Immature natural killer cell (primary cell): ENCODE data around the gene RNFT2. TPM values are rescaled to one million over a fixed set of nuclear protein-coding genes. Genes with fewer than 3 reads are reported as not detected.
A peak's percentile ranks its signal among the peaks of the same experiment; 100 is the strongest.

Experiments used
- DNase-seq, 3 donors: peaks; one replicate each; pipeline ENCODE4 v3.0.0; 2022; ENCODE audit warnings: mixed read lengths in 1 of 3
- H3K27ac Mint-ChIP-seq, 6 donors: one replicate each; pipeline ENCODE4 v1.8.0; 2020; ENCODE audit warnings: mixed read lengths in 6 of 6, mild to moderate bottlenecking in 5 of 6, inconsistent platforms in 4 of 6, moderate library complexity in 3 of 6
- H3K27me3 Mint-ChIP-seq, 3 donors: one replicate each; pipeline ENCODE4 v1.8.0; 2020 to 2021; ENCODE audit warnings: low read depth in 3 of 3, mild to moderate bottlenecking in 3 of 3, mixed read lengths in 3 of 3, moderate library complexity in 3 of 3, inconsistent platforms in 1 of 3
- H3K36me3 Mint-ChIP-seq, 3 donors: one replicate each; pipeline ENCODE4 v1.8.0; 2020; ENCODE audit warnings: mixed read lengths in 3 of 3, inconsistent platforms in 2 of 3, mild to moderate bottlenecking in 2 of 3
- H3K4me1 Mint-ChIP-seq, 2 donors: one replicate each; pipeline ENCODE4 v1.8.0; 2020; ENCODE audit warnings: inconsistent platforms in 2 of 2, mild to moderate bottlenecking in 2 of 2, mixed read lengths in 2 of 2, moderate library complexity in 1 of 2
- H3K4me3 Mint-ChIP-seq, 5 donors: one replicate each; pipeline ENCODE4 v1.8.0; 2020; ENCODE audit warnings: mild to moderate bottlenecking in 5 of 5, mixed read lengths in 5 of 5, inconsistent platforms in 3 of 5, moderate library complexity in 3 of 5
- H3K9me3 Mint-ChIP-seq, 6 donors: one replicate each; pipeline ENCODE4 v1.8.0; 2020; ENCODE audit warnings: mild to moderate bottlenecking in 6 of 6, mixed read lengths in 6 of 6, inconsistent platforms in 4 of 6, moderate library complexity in 3 of 6
- polyA plus RNA-seq, 3 donors: library from polyadenylated mRNA; unstranded; fragments of 300-500 nt; fragmentation: Illumina TruSeq; gene quantifications; one replicate each; pipeline ENCODE4 v1.2.3, GENCODE V29; 2021

Gene RNFT2
- 1 to 10 TPM in 2 of 3 donors, not detected in 1; 1.3 to 1.4 TPM for polyA plus RNA-seq

DNA sequence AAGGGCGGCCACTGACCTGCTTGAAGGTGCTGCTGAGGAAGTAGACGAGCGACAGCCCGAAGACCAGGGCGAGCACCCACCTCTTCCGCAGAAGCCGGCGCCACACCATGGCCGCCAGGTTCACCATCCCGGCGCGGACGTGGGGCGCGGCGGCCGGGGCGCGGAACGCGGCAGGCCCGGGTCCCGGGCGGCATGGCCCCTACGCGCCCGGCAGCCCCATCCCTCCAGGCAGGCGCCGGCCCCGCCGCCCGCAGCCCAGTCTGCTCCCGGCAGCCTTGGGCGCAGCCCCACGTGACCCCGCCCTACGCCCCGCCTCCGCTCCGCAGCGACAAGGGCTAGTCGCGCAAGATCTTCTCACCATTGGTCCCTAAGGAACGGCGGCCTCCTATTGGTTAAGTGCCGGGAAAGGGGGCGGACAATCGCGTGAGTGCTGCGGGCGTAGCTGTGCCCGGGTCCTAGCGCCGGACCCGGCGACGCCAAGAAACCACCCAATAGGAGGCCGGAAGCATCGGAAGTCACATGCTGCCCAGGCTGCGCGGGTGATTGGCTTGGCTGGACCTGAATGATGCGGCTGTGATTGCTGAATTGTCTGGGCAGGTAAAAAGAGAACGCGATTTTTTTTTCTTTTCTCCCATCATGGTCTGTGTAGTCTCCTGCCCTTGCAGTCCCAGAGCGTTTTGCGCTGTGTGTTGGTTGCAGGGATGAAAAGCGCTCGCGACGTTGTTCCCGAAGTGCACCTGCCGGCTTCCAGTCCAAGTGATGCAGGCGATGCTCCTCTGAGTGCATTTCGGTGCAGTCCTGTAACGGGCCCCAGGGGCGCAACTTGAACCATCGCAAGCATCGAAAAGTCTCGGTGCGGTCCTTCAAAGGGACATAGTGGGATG lies at the start of gene RNFT2, which contains the start of gene SPRING1:
Gene RNFT2, plus strand, starts transcription at position 542 of the 884 bp plus-strand sequence. CDS start 2,183 bp downstream, outside the sequence.
Gene SPRING1, minus strand, starts transcription at position 296 of the 884 bp plus-strand sequence. Its CDS starts 169 bp downstream, at position 127.
- Mint-ChIP-seq H3K9me3 (no peaks in the 10 kb centered on the region), H3K27me3 (peaks cover 2 to 7% (median 2%) of the 10 kb centered on the region in 3 donors), H3K36me3 (peaks cover 4 to 11% (median 7%) of the 10 kb centered on the region in 3 donors), H3K4me3 (peak within 1 kb of the TSS; percentile 92 to 95 (median 94)), H3K4me1 (peaks cover 35% of the 10 kb centered on the region in 2 donors), H3K27ac (peak within 1 kb of the TSS; percentile 68 to 91 (median 85))
- peak; percentile 99 for DNase-seq

DNA sequence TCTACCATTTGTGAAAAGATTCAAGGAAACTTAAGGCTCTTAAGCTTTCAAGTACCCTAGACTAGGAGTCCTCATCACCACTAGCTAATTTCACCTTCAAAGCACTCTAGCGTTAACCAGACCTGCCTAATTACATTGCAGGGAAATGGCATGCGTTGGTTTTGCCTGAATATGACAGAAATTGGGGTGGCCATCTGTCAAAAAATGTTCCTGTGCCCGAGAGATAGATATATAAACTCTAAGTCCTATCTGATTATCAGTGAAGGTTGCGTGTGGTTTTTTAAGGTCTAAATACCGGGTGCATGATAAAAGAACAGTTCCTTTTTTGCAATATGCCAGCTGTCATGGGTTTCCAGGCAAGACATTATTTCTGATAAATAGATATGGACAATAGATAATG lies 48.6 kb upstream of the RNFT2 start:
- no peak overlapping the region for H3K4me3 Mint-ChIP-seq
- DNase-seq: no peak
- no peaks in the 10 kb centered on the region for H3K9me3 Mint-ChIP-seq
- H3K4me1 Mint-ChIP-seq: peaks cover 0 to 11% of the 10 kb centered on the region in 2 donors
- no peaks in the 10 kb centered on the region for H3K36me3 Mint-ChIP-seq
- H3K27me3 Mint-ChIP-seq: peaks cover 4 to 17% (median 4%) of the 10 kb centered on the region in 3 donors
- no peak overlapping the region for H3K27ac Mint-ChIP-seq

DNA sequence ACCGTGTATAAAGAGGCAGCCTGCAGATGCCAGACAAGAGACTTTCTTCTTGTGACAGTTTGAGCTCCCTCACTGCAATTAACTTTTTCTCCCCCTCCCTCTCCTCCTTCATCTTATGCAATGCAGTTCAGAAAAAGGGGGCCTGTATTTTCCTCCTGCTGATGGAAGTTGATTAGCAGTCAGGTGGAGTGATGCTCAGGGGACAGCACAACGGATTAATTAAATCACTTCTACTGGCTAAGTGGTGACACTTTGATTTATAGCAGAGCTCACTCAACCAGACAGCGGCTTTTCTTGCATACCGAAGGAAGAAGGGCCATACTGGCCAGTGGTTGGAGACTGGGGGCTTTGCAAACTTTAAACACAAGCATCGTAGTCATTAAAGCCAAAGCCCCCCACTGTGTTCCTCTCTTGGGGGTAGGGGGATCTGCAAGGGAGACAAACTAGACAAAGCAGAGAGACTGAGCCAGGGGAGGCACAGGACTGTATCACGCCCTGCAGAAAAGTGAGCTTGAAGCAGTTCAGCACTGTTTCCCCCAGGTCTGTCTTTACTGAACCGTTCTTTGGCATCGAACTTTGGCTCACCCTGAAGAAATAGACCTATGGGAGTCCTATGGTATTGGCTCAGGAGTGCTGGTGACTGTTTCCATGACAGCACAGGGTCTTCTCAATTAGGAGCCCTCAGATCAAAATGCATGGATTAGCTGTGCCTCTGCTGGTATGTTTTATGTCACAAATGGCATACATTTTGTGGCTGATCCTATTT lies 48.0 kb upstream of the RNFT2 start:
- no peaks in the 10 kb centered on the region for H3K36me3 Mint-ChIP-seq
- H3K4me1 Mint-ChIP-seq: peaks cover 0 to 11% of the 10 kb centered on the region in 2 donors
- H3K27me3 Mint-ChIP-seq: peaks cover 4 to 19% (median 4%) of the 10 kb centered on the region in 3 donors
- no peak overlapping the region for H3K27ac Mint-ChIP-seq
- H3K4me3 Mint-ChIP-seq: no peak overlapping the region
- no peak for DNase-seq
- peaks cover 0 to 2% (median 0%) of the 10 kb centered on the region in 6 donors for H3K9me3 Mint-ChIP-seq

DNA sequence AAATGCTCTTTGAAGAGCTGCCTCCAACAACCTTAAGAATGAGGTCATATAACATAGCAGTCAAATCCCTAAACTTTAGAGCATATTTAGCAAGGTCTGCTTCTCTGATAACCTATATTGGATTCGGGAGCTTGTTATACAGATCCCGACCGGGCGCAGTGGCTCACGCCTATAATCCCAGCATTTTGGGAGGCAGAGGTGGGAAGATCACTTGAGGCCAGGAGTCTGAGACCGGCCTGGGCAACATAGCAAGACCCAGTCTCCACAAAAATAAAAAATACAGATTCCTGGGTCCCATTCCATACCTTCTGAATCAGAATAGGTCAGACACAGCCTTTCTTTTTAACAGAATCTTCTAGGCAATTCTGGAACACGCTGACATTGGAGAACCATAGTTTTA lies 46.9 kb upstream of the RNFT2 start:
- Mint-ChIP-seq H3K36me3 (no peaks in the 10 kb centered on the region), H3K4me3 (no peak overlapping the region), H3K27ac (no peak overlapping the region), H3K4me1 (peaks cover 0 to 11% of the 10 kb centered on the region in 2 donors), H3K27me3 (peaks cover 2 to 19% (median 7%) of the 10 kb centered on the region in 3 donors), H3K9me3 (peaks cover 0 to 2% (median 0%) of the 10 kb centered on the region in 6 donors)
- DNase-seq: no peak

GRCh38 chr12:116691636-116692035 lies 46.5 kb upstream of the RNFT2 start:
- Mint-ChIP-seq H3K27ac (no peak overlapping the region), H3K36me3 (no peaks in the 10 kb centered on the region), H3K4me1 (peaks cover 0 to 11% of the 10 kb centered on the region in 2 donors), H3K9me3 (peaks cover 0 to 2% (median 0%) of the 10 kb centered on the region in 6 donors), H3K4me3 (no peak overlapping the region), H3K27me3 (peaks cover 2 to 19% (median 9%) of the 10 kb centered on the region in 3 donors)
- DNase-seq: no peak

DNA sequence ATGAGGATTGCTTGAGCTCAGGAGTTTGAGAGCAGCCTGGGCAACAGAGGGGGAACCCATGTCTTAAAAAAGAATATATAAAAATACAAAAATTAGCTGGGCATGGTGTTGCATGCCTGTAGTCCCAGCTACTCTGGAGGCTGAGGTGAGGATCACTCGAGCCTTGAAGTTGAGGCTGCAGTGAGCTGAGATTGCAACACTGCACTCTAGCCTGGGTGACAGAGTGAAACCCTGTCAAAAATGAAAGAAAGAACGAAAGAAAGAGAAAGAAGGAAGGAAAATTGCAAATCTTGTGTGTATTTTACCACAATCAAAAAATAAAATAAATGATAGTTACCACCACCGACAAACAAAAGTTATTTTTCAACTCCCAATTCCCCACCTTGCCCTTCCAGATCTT lies 45.5 kb upstream of the RNFT2 start:
- Mint-ChIP-seq H3K27me3 (peaks cover 2 to 19% (median 8%) of the 10 kb centered on the region in 3 donors), H3K27ac (no peak overlapping the region), H3K4me3 (no peak overlapping the region)

DNA sequence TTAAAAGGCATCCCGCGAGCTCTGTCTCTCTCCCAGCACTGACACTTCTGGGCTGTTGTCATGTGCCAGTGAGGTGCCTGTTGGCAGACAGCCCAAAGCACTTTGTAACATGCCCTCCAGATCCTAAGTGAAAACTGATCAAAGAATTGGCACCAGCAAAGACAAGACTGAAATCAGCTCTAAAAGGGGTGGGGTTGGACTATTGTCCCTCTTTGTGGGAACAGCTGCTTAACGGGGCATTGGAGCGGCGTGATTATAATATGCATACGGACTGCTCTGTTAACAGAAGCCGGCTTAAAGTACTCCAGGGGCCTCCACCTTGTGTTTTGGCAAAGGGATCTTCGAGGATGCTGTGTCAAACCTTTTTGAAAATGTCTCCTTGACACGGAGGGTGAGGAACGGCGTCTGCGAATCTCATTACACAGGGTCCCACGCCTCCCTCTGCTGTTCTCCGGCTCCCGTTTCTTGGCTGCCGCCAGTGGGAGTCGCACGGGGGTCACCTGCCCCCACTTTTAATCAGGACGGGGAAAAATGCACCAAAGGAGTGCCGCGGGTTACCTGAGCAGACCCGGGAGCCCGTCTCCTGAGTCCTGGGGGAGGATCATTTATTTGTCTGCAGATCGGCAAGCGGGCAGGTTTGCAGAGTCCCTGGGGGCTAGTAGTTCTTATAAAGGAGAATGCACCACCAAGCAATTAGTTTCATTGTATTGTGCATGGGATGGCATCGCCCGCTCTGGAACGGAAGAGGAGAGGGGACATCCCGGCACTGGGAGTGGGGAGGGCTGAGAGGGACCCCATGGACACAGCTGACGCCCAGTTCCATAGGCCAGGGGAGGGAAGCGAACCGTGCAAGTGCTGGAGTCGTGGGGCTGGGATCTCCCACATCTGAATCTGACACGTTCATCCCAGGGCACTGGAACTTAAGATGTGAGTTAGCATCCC lies 44.6 kb upstream of the RNFT2 start:
- no peak for DNase-seq
- H3K9me3 Mint-ChIP-seq: peaks cover 0 to 2% (median 0%) of the 10 kb centered on the region in 6 donors
- no peaks in the 10 kb centered on the region for H3K36me3 Mint-ChIP-seq
- H3K27me3 Mint-ChIP-seq: peaks cover 2 to 19% (median 8%) of the 10 kb centered on the region in 3 donors
- H3K4me3 Mint-ChIP-seq: peak overlapping the region in 2 of 5 donors; percentile 9 to 34
- H3K27ac Mint-ChIP-seq: no peak overlapping the region
- H3K4me1 Mint-ChIP-seq: peaks cover 0 to 11% of the 10 kb centered on the region in 2 donors

More for the DNA sequence above, 45.5 kb upstream of the RNFT2 start:
- Mint-ChIP-seq H3K4me1 (peaks cover 0 to 11% of the 10 kb centered on the region in 2 donors), H3K36me3 (no peaks in the 10 kb centered on the region), H3K9me3 (peaks cover 0 to 2% (median 0%) of the 10 kb centered on the region in 6 donors)
- no peak for DNase-seq

DNA sequence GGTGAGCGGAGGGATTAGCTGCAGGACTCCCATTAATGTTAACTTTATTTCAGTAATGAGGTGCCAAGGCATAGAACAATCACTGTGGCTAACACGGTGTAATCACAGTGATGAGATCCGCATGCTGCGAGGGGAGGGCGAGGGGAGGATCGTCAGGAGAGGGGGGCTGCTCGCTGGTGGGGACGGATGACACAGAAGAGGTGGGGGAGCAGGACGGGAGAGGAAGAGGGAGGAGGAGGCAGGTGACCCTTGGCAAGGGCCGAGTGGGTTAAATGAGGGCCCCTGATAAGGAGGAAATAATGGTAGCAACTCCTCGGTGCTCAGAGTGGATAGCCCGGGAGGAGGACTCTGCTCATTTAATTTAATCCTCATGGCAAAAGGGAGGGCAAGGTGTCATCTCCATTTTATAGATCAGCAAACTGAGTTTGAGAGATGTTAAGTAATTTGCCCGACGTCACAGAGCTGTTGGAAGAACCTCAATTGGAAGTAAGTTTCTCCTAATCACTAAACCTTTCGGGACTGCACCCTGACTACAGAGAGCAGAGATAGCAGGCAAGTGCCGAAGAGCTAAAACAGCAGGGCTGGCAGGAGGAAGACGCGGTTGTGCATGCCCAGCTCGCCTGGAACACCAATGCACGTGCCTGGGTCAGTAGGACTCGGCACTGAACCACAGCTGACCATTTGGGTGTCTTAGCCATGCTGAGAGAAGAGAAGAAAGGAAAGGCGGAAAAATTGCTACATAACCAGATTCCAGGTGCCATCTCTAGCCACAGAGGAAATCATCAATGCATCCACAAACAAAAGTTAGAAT lies 43.3 kb upstream of the RNFT2 start:
- Mint-ChIP-seq H3K4me1 (peaks cover 0 to 11% of the 10 kb centered on the region in 2 donors), H3K9me3 (peaks cover 0 to 2% (median 0%) of the 10 kb centered on the region in 6 donors), H3K4me3 (peak overlapping the region in 1 of 5 donors; percentile 40), H3K27me3 (peaks cover 2 to 15% (median 8%) of the 10 kb centered on the region in 3 donors), H3K36me3 (no peaks in the 10 kb centered on the region), H3K27ac (no peak overlapping the region)
- DNase-seq: no peak

- H3K4me3 Mint-ChIP-seq: no peak overlapping the region
Observed at GRCh38 chr12:116695464-116695725, 42.7 kb upstream of the RNFT2 start.

GRCh38 chr12:116697305-116697704 lies 40.8 kb upstream of the RNFT2 start:
- DNase-seq: no peak
- Mint-ChIP-seq H3K4me3 (no peak overlapping the region), H3K27ac (no peak overlapping the region), H3K27me3 (peaks cover 2 to 7% (median 5%) of the 10 kb centered on the region in 3 donors), H3K4me1 (peaks cover 0 to 11% of the 10 kb centered on the region in 2 donors), H3K36me3 (no peaks in the 10 kb centered on the region), H3K9me3 (peaks cover 0 to 2% (median 0%) of the 10 kb centered on the region in 6 donors)

More at GRCh38 chr12:116695464-116695725, 42.7 kb upstream of the RNFT2 start:
- Mint-ChIP-seq H3K4me1 (peaks cover 0 to 11% of the 10 kb centered on the region in 2 donors), H3K36me3 (no peaks in the 10 kb centered on the region), H3K27ac (no peak overlapping the region), H3K27me3 (peaks cover 2 to 11% (median 5%) of the 10 kb centered on the region in 3 donors), H3K9me3 (peaks cover 0 to 2% (median 0%) of the 10 kb centered on the region in 6 donors)
- DNase-seq: no peak

DNA sequence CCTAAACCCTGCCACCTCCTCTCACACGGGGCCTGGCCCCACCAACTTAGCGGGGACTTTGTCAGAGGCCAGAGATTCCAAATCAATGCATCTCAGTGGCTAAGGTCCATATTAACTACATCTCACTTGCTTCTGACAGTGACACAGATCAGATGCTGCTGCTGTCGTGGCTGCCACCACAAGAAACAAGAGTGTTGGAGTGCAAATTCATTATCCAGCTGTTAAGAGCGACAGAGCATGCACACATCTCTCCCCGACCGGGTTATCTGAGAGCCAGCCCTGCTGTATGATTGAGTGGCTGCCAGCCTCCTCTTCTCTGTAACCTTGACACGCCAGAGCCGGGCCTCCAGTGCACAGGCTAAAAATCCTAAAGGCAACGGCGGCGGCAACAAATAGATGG lies 40.4 kb upstream of the RNFT2 start:
- Mint-ChIP-seq H3K4me1 (peaks cover 0 to 9% of the 10 kb centered on the region in 2 donors), H3K4me3 (no peak overlapping the region), H3K27me3 (peaks cover 2 to 9% (median 5%) of the 10 kb centered on the region in 3 donors), H3K27ac (no peak overlapping the region), H3K9me3 (peaks cover 0 to 2% (median 0%) of the 10 kb centered on the region in 6 donors), H3K36me3 (no peaks in the 10 kb centered on the region)
- DNase-seq: no peak

DNA sequence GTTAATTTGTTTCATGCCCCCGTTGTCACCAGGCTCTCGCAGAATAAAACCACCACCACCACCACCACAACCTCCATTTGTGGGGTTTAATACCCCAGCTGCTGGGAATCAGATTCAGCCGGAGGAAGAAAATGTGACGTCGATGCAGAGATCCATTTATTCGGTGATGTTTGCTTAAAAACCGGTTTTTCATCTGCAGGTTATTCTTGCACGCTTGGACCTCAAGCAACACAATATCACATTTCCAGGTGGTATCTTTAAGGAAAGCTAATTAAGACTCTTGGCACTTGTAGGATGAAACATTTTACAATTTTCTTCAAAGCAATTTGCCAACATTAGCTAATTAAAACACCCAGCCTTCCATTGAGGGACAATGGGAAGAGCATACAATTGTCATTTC lies 40.0 kb upstream of the RNFT2 start:
- Mint-ChIP-seq H3K27me3 (peaks cover 2 to 9% (median 5%) of the 10 kb centered on the region in 3 donors), H3K36me3 (no peaks in the 10 kb centered on the region), H3K9me3 (peaks cover 0 to 2% (median 0%) of the 10 kb centered on the region in 6 donors), H3K4me1 (peaks cover 0 to 6% of the 10 kb centered on the region in 2 donors), H3K4me3 (no peak overlapping the region), H3K27ac (no peak overlapping the region)
- DNase-seq: no peak
